H1 (cell line): ENCODE measurements around the gene KLF13. TPM values are rescaled to one million over a fixed set of nuclear protein-coding genes. Genes with fewer than 3 reads are reported as not detected.

Experiments used
- CREB1 ChIP-seq: IDR thresholded peaks from 2 replicates; pipeline ENCODE4 v1.6.1; 2012; ENCODE audit warnings: inconsistent platforms
- SUZ12 ChIP-seq: fragments of 200-600 bp; sonication (generic); IDR thresholded peaks from 2 replicates; pipeline ENCODE4 v1.6.1; 2012; ENCODE audit warnings: mild to moderate bottlenecking, inconsistent platforms, low read length, moderate library complexity, mixed read lengths
- TAF1 ChIP-seq: IDR thresholded peaks from 2 replicates; pipeline ENCODE4 v1.6.1; 2011; ENCODE audit warnings: mild to moderate bottlenecking, low read depth, low read length
- YY1 ChIP-seq: IDR thresholded peaks from 2 replicates; pipeline ENCODE4 v1.6.1; 2011; ENCODE audit warnings: low read depth, mild to moderate bottlenecking, low read length
- polyA plus RNA-seq, 7 experiments: library from polyadenylated mRNA; depleted of rRNA in 3 of 7; stranded (reverse) in 5 of 7; unstranded in 2 of 7; fragments of >200 nt in 5 of 7; fragments of 200-250 nt in 2 of 7; gene quantifications; 1 replicate in 5 of 7; 2 replicates in 1 of 7; 4 replicates in 1 of 7; pipeline versions ENCODE4 v1.2.1 to v1.2.3, GENCODE V29; 2011 to 2013; ENCODE audit warnings: missing spikeins in 2 of 7, mixed read lengths in 2 of 7
- total RNA-seq: library from RNA; stranded (reverse); fragmentation: NEBNext Ultra II Directional; extraction: Animal tissue kit (Norgen Biotek cat#: 25700); gene quantifications from 2 replicates; pipeline ENCODE4 v1.2.1, GENCODE V29; 2021

Gene KLF13
- total and polyA plus RNA-seq, 2 of the 8 experiments (the other 6 are each of a cell fraction or from before 2014, with no cell fraction given), result 18.3 to 33.4 TPM

DNA sequence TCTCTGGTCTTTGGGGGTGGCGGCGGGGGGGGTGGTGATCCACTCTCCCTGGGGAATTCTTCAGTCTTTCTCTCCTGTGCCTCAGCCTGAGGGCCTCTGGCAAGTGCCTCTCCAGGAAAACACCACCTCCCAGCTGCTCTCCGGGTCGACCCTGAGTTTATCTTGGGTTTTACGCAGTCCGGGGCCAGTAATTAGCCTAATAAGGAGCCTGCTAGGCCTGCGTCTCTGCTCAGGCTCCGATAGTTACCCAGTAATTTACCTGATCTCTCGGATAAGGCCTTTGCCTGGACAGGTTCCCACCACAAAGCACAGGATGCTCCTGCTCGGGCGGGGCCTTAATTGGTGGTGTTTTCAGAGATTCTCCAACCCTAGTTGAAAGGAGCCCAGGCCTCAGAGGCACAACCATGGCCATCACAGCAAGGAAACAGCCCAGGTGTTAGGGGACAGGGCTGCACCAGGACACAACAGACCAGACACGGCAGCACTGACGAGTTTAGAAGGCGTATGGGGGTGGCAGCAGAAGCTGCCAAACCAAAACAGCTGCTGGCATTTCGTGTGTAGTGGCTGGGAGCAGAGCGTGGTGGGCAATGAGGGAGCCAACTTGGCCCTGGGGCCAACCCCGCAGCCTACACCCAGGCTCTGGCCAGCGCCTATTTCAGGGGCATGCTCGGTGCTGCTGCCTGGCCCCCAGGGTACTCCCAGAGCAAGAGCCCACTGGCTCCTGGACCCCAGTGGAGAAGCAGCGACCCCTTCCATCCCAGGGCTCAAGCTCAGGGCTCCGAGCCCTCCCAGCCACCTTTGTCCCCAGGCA is 71.4 kb downstream of the KLF13 start (continued):
- TF ChIP-seq SUZ12 (no peak), TAF1 (no peak), YY1 (no peak), CREB1 (no peak)
